Sigmoid colon (tissue), 7 donors: ENCODE results near the gene ASPHD2. TPM values are rescaled to one million over a fixed set of nuclear protein-coding genes. Genes with fewer than 3 reads are reported as not detected.

Source experiments
- DNase-seq: peaks from one replicate; pipeline ENCODE4 v3.0.0-alpha.2; 2019
- H3K27ac ChIP-seq, 4 donors: fragments of 200-600 bp; sonication (generic); one replicate each; pipeline ENCODE4 v1.5.1; 2016 to 2019; ENCODE audit warnings: mild to moderate bottlenecking in 1 of 4
- H3K27me3 ChIP-seq, 3 donors: fragments of 200-600 bp; sonication (generic); one replicate each; pipeline ENCODE4 v1.5.1; 2019; ENCODE audit warnings: mild to moderate bottlenecking in 1 of 3
- H3K36me3 ChIP-seq, 4 donors: fragments of 200-600 bp; sonication (generic); one replicate each; pipeline ENCODE4 v1.5.1; 2016 to 2019
- H3K4me1 ChIP-seq, 4 donors: fragments of 200-600 bp; sonication (generic); one replicate each; pipeline ENCODE4 v1.5.1; 2017 to 2019
- H3K4me3 ChIP-seq, 4 donors: fragments of 200-600 bp; sonication (generic); one replicate each; pipeline ENCODE4 v1.5.1; 2017 to 2019; ENCODE audit warnings: mild to moderate bottlenecking in 2 of 4, moderate library complexity in 1 of 4
- H3K9me3 ChIP-seq, 4 donors: fragments of 200-600 bp in 3 of 4; sonication (generic) in 3 of 4; one replicate each; pipeline versions ENCODE4 v1.5.1 to v1.6.1; 2013 to 2019
- EP300 ChIP-seq, 4 donors: sonication (generic); formaldehyde crosslinking; IDR thresholded peaks; one replicate each; pipeline ENCODE4 v1.6.1; 2017; ENCODE audit warnings: antibody characterized with exemption in 4 of 4
- POLR2A ChIP-seq, 2 donors: fragments of 450-650 bp; IDR thresholded peaks; one replicate each; pipeline ENCODE4 v1.6.1; 2016; ENCODE audit warnings: antibody characterized with exemption in 2 of 2, mild to moderate bottlenecking in 2 of 2, moderate library complexity in 2 of 2
- POLR2AphosphoS5 ChIP-seq, 4 donors: sonication (generic); formaldehyde crosslinking; IDR thresholded peaks; one replicate each; pipeline ENCODE4 v1.6.1; 2017; ENCODE audit warnings: antibody characterized with exemption in 4 of 4
- WGBS, 2 donors: extraction: QIAGEN DNeasy Blood & Tissue Kit; methylation state at CpG; one replicate each; pipeline ENCODE4 v1.1.7; 2013; 5-methylcytosine and 5-hydroxymethylcytosine counted together
- intact Hi-C: fragments of 100-400 bp; cut with DNase I; formaldehyde crosslinking; loops from one replicate; pipeline ENCODE4 v1.15.1; 2023
- polyA plus RNA-seq, 3 donors: library from polyadenylated mRNA; stranded (reverse); fragments of 200-250 nt; gene quantifications; one replicate each; pipeline ENCODE4 v1.2.3, GENCODE V29; 2013
- total RNA-seq, 4 donors: library from RNA; depleted of rRNA; stranded (reverse); fragments of >200 nt; gene quantifications; one replicate each; pipeline ENCODE4 v1.1.0, GENCODE V29; 2016
- TF ChIP-seq, protein P1 (sequence below), 4 experiments: fragments of 450-650 bp in 3 of 4; fragments of 200-600 bp in 1 of 4; IDR thresholded peaks; one replicate each; pipeline ENCODE4 v1.5.1; 2016 to 2019; ENCODE audit warnings: antibody characterized with exemption in 4 of 4, mild to moderate bottlenecking in 3 of 4, moderate library complexity in 2 of 4
- donor health status: healthy with polysubstance abuse.
- donor health status: Bipolar disorder and iron deficiency.
- donor health status: healthy.

ASPHD2 gene
- total and polyA plus RNA-seq, 7 donors: 0.83 to 3.4 (median 1.4) TPM

DNA sequence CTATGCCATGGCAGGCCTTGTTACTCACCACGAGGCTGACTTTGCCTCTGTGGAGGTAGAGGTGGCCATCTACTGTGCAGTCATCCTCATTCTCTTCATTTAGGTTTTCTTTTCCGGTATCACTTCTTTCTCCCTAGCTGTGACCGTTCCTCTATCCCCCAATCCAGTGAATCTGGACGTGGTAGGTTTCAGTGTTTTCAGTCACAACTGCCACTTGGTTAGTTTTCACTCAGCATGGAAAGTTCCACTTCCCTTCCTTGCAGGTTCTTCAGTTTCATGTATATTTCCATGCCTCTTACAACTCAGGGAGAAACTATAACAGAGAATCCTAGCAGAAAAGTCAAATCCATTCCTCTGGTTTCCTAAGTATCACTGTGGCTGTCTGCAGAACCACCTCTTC is 52.6 kb downstream of the ASPHD2 start:
- no peak overlapping the region for H3K27ac ChIP-seq
- H3K36me3 ChIP-seq: peaks cover 0 to 23% (median 3%) of the 10 kb centered on the region in 4 donors
- intact Hi-C loops: no loop called here

DNA sequence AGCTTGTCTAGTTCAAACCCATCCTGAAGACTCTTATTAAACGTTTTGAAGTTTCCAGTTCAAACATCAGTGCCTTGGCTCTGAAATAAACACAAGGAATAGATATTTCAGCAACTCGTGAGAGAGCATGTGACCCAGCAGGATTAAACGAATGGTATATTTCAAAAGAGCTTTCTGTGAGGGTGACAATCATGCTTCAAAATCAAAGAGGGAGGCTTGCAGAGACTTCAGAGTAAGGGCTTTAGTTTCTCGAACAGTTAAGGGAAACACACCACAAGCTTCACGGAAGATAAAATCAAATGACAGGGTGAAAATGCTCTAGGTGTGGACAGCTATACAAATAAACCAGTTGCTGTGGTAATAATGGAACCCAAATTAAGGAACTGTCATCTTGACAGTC is 53.1 kb downstream of the ASPHD2 start:
- Histone ChIP-seq H3K27ac (peak overlapping the region in 1 of 4 donors; percentile 91), H3K27me3 (no peaks in the 10 kb centered on the region), H3K4me1 (peaks cover 0 to 63% (median 57%) of the 10 kb centered on the region in 4 donors), H3K36me3 (peaks cover 0 to 20% (median under 1%) of the 10 kb centered on the region in 4 donors), H3K4me3 (no peak overlapping the region), H3K9me3 (no peaks in the 10 kb centered on the region)
- no peak for TF ChIP-seq POLR2AphosphoS5 (IDR thresholded peaks at IDR 0.05)
- no peak for TF ChIP-seq POLR2A (IDR thresholded peaks at IDR 0.05)
- no peak for TF ChIP-seq EP300 (IDR thresholded peaks at IDR 0.05)
- TF ChIP-seq, protein P1, sequence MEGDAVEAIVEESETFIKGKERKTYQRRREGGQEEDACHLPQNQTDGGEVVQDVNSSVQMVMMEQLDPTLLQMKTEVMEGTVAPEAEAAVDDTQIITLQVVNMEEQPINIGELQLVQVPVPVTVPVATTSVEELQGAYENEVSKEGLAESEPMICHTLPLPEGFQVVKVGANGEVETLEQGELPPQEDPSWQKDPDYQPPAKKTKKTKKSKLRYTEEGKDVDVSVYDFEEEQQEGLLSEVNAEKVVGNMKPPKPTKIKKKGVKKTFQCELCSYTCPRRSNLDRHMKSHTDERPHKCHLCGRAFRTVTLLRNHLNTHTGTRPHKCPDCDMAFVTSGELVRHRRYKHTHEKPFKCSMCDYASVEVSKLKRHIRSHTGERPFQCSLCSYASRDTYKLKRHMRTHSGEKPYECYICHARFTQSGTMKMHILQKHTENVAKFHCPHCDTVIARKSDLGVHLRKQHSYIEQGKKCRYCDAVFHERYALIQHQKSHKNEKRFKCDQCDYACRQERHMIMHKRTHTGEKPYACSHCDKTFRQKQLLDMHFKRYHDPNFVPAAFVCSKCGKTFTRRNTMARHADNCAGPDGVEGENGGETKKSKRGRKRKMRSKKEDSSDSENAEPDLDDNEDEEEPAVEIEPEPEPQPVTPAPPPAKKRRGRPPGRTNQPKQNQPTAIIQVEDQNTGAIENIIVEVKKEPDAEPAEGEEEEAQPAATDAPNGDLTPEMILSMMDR (IDR thresholded peaks at IDR 0.05): no peak
- 47 to 50% methylated on average over 5 of the region's 5 CpGs for WGBS, 2 donors
- no peak for DNase-seq
- intact Hi-C loops: no loop called here

More for the DNA sequence above, 52.6 kb downstream of the ASPHD2 start:
- Histone ChIP-seq H3K27me3 (no peaks in the 10 kb centered on the region), H3K4me3 (no peak overlapping the region), H3K4me1 (peaks cover 0 to 63% (median 57%) of the 10 kb centered on the region in 4 donors), H3K9me3 (no peaks in the 10 kb centered on the region)
- 73 to 86% methylated on average over 4 of the region's 4 CpGs for WGBS, 2 donors
- DNase-seq: no peak
- TF ChIP-seq EP300 (IDR thresholded peaks at IDR 0.05) (no peak), POLR2A (IDR thresholded peaks at IDR 0.05) (no peak), POLR2AphosphoS5 (IDR thresholded peaks at IDR 0.05) (no peak)
- TF ChIP-seq, protein P1 (IDR thresholded peaks at IDR 0.05): no peak

DNA sequence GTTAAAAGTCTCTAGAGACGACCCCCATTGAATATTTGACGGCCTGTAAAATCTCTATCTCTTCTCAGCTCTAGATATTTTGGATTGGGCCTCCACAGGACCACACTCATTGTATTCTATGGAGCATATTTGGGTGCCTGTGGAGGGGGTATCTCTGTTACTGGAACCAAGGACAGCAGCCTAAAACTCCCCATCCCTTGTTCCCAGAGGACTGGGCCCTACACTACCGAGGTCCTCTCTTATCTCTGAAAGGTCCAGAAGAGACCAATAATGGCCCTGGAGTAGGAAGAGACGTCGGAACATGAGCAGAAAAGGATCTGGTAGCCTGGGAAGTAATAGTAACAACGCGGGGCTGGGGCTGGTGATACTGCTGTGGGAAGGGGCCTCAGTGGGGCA is 54.0 kb downstream of the ASPHD2 start:
- Histone ChIP-seq H3K4me3 (peak overlapping the region; percentile 71 to 99 (median 84)), H3K36me3 (peaks cover 2 to 20% (median 5%) of the 10 kb centered on the region in 4 donors), H3K27ac (peak overlapping the region; percentile 88 to 96 (median 92)), H3K4me1 (peaks cover 0 to 63% (median 57%) of the 10 kb centered on the region in 4 donors), H3K27me3 (no peaks in the 10 kb centered on the region), H3K9me3 (no peaks in the 10 kb centered on the region)
- WGBS, 2 donors: 5 to 10% methylated on average over 7 of the region's 7 CpGs
- TF ChIP-seq POLR2A (IDR thresholded peaks at IDR 0.05) (no peak), POLR2AphosphoS5 (IDR thresholded peaks at IDR 0.05) (no peak)
- DNase-seq: no peak
- intact Hi-C loops: no loop called here

DNA sequence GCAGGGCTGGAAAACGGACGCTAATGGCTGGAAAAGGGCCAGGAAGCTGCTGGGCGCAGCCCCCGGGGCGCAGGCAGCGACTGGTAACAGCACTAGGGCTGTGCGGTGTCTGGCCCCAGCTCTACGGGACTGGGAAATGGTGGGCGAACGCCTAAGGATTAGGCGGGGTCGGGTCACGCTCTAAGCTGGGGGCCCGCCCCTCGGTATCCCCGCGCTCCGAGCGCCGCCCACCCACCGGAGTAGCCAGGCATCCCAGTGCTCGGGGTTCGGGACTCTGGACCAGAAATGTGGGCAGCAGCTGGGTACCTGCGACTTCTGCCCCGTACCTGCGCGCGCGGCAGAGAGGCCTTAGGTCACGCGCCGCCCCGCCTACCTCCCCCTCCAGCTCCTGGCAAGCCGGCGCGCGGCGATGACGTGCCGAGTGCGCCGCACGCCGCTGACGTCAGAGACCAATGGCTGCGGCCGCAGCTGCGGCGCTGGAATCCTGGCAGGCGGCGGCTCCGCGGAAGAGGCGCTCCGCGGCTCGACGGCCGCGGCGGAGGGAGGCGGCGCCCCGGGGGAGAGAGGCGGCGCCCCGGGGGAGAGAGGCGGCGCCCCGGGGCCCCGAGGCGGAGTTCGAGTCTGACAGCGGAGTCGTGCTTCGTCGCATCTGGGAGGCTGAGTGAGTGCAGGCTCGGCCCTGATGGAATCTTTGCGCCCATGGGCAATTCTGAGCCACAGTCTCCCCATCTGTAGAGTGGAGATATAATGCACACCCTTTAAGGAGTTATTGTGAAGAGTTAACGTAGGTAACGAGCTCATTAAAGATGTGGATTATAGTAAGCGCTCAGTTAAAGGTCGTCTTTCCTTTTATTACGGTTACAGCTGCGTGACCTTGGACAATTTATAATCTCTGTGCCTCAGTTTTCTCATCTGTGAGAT is 54.6 kb downstream of the ASPHD2 start, which contains the start of the genes HPS4 and SRRD:
TSS of gene HPS4 (minus strand) at position 345 of the 921 bp plus-strand sequence. CDS start 2,021 bp downstream, outside the sequence.
TSS of gene SRRD (plus strand) at position 439 of the 921 bp plus-strand sequence. CDS start at position 453, 14 bp downstream.
- peak; percentile 94 for DNase-seq
- Histone ChIP-seq H3K27me3 (no peaks in the 10 kb centered on the region), H3K9me3 (no peaks in the 10 kb centered on the region), H3K36me3 (peaks cover 8 to 25% (median 10%) of the 10 kb centered on the region in 4 donors), H3K27ac (peak within 1 kb of the TSS; percentile 88 to 96 (median 92)), H3K4me3 (peak within 1 kb of the TSS; percentile 71 to 99 (median 84)), H3K4me1 (peaks cover 0 to 62% (median 57%) of the 10 kb centered on the region in 4 donors)
- intact Hi-C loops: no loop called here
- WGBS, 2 donors: 0 to 1% methylated on average over 85 of the region's 85 CpGs
- TF ChIP-seq, protein P1 (IDR thresholded peaks at IDR 0.05): no peak
- TF ChIP-seq POLR2A (IDR thresholded peaks at IDR 0.05) (peak; percentile 69 to 75), EP300 (IDR thresholded peaks at IDR 0.05) (peak in 2 of 4 donors; percentile 4 to 67), POLR2AphosphoS5 (IDR thresholded peaks at IDR 0.05) (peak; percentile 90 to 97 (median 96))

DNA sequence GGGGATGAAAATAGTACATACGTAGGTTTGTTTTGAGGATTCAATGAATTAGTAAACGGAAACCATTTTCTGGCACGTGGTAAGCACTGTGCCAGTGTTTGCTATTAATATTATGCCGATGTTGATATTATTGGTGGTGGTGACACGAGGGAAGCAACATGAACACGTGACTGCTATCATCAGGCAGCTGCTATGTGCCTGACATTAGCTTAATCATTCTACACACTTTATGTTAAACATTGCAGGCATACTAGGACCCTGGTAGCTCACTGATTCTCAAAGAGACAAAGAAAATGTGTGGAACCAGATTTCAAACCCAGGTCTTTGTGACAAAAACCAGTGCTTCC is 55.3 kb downstream of the ASPHD2 start:
- WGBS, 2 donors: 6 to 9% methylated on average over 6 of the region's 6 CpGs
- peaks cover 9 to 31% (median 16%) of the 10 kb centered on the region in 4 donors for H3K36me3 ChIP-seq
- peak overlapping the region; percentile 71 to 99 (median 84) for H3K4me3 ChIP-seq
- peak overlapping the region; percentile 88 to 96 (median 92) for H3K27ac ChIP-seq
- H3K4me1 ChIP-seq: peaks cover 0 to 55% (median 51%) of the 10 kb centered on the region in 4 donors
- H3K9me3 ChIP-seq: no peaks in the 10 kb centered on the region
- intact Hi-C loops: no loop called here
- TF ChIP-seq POLR2AphosphoS5 (IDR thresholded peaks at IDR 0.05): no peak
- no peak for TF ChIP-seq POLR2A (IDR thresholded peaks at IDR 0.05)
- TF ChIP-seq EP300 (IDR thresholded peaks at IDR 0.05): no peak
- TF ChIP-seq, protein P1 (IDR thresholded peaks at IDR 0.05): no peak
- DNase-seq: no peak
- H3K27me3 ChIP-seq: no peaks in the 10 kb centered on the region
